ENCODE data around the gene TM2D1.

- TF ChIP-seq, protein P1, sequence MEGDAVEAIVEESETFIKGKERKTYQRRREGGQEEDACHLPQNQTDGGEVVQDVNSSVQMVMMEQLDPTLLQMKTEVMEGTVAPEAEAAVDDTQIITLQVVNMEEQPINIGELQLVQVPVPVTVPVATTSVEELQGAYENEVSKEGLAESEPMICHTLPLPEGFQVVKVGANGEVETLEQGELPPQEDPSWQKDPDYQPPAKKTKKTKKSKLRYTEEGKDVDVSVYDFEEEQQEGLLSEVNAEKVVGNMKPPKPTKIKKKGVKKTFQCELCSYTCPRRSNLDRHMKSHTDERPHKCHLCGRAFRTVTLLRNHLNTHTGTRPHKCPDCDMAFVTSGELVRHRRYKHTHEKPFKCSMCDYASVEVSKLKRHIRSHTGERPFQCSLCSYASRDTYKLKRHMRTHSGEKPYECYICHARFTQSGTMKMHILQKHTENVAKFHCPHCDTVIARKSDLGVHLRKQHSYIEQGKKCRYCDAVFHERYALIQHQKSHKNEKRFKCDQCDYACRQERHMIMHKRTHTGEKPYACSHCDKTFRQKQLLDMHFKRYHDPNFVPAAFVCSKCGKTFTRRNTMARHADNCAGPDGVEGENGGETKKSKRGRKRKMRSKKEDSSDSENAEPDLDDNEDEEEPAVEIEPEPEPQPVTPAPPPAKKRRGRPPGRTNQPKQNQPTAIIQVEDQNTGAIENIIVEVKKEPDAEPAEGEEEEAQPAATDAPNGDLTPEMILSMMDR (conservative IDR thresholded peaks at IDR 0.05; ENCODE audit: low read depth, low read length), result no peak
- TF ChIP-seq EZH2 (IDR thresholded peaks at IDR 0.05; ENCODE audit: borderline replicate concordance, low read depth, low read length, poor library complexity, severe bottlenecking), result no peak
These were observed 82.3 kb downstream of the TM2D1 start for GRCh38 chr1:61642475-61643232.

All from A673 (cell line).